GM10266 (cell line): ENCODE data around the gene C7orf57.

Experiments used
- DNase-seq: peaks from one replicate; pipeline ENCODE4 v3.0.0; 2012; ENCODE audit errors: extremely low spot score
- TF ChIP-seq, protein P1 (sequence below): IDR thresholded peaks from 2 replicates; pipeline ENCODE4 v1.5.1; 2012; ENCODE audit warnings: mild to moderate bottlenecking, low read depth; ENCODE audit not compliant: control insufficient read depth, insufficient read depth; ENCODE audit errors: missing control alignments

The C7orf57 gene

DNA sequence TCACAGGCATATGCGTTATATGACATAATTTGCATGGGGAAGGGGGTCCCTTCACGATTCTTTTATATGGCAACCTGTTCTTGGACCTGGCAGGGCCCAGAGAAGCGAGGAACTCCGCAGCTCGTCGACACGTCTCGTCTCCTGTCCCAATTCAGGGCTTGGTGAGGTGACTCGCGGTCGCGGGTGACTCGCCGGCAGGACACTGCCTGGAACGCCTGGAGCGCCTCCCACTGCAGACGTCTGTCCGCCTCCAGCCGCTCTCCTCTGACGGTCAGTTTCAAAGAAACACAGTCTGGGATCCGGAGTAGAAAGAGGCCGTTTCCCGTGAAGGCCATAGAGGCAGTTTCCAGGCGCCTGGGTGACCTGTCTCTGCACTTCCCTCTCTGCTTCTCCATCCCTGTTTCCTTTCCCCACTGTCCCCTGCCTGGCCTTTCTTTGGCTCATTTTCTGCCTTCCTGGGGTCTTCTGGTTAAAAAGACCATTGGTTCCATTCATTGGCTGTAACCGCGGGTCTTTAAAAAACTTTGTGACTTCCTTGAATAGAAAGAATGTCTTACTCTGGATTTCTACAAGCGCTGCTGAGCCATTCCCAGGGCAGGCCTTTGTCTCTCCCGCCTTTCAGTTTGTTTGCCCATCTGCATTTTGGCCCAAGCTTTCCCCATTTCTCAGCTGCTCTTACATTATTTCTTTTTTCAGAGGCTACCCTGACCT is 54.9 kb downstream of the C7orf57 start:
- no peak for DNase-seq
- TF ChIP-seq, protein P1, sequence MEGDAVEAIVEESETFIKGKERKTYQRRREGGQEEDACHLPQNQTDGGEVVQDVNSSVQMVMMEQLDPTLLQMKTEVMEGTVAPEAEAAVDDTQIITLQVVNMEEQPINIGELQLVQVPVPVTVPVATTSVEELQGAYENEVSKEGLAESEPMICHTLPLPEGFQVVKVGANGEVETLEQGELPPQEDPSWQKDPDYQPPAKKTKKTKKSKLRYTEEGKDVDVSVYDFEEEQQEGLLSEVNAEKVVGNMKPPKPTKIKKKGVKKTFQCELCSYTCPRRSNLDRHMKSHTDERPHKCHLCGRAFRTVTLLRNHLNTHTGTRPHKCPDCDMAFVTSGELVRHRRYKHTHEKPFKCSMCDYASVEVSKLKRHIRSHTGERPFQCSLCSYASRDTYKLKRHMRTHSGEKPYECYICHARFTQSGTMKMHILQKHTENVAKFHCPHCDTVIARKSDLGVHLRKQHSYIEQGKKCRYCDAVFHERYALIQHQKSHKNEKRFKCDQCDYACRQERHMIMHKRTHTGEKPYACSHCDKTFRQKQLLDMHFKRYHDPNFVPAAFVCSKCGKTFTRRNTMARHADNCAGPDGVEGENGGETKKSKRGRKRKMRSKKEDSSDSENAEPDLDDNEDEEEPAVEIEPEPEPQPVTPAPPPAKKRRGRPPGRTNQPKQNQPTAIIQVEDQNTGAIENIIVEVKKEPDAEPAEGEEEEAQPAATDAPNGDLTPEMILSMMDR: no peak

DNA sequence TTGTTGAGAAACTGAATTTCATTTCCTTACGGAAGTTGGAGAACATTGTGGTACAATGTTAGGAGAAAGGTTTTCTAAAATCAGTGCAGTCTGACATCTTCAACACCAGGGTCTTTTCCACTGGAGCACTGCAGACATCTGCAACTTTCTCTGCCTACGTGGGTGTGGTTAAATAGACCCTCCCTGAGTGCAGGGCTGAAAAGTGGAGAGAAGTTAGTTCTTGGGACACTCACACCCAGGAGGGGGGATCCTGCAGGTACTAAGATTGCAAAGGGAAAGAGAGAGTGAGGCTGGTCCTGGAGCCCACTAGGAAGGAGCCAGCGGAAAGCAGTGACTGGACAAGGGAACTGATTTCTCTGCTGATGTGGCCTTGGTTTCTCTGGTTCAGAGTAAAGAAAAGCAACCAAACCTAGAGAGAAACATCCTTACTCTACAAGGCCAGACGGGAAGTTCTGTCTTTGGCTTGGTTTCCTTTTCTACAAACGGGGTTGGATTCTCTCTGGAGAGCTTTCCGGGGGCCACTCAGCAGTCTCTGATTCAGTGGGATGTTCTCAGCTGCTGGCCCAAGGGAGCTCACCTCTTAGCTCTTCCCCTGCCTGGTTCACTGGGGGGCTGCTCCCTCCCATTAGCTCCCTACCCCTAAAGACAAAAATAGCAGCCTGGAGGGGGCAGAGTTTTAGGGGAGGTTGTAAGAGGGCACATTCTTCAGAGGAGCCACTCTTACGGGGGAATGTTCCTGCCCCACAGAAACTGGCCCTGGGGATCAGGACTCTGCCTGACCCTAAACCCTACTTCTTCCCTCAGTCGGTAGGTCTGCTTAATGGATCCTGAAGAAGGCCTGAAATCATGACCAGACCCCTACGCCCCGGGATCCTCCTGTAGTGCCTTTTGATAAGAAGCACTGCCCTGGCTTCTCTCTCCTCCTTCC is 56.4 kb downstream of the C7orf57 start:
- TF ChIP-seq, protein P1: no peak
- no peak for DNase-seq

DNA sequence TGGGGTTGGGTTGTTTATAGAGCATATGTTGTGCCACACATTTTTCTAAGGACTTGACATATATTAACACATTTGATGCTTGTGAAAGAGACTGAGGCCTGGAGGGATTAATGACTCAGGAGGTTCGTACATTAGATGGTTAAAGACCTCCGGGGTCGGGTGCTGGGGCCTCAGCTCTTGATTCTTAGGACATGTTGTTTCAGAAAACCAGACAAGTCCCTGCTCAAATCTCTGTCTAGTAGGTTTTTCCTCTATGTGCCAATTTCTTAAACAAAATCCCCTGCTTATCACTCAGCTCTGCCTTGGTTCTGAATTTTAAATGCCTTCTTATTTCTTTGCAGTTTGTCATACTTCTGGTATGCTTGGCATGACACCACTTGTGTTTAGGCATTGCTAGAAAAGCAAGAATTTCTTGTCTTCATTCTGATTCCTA is 59.5 kb downstream of the C7orf57 start:
- TF ChIP-seq, protein P1: no peak
- no peak for DNase-seq

DNA sequence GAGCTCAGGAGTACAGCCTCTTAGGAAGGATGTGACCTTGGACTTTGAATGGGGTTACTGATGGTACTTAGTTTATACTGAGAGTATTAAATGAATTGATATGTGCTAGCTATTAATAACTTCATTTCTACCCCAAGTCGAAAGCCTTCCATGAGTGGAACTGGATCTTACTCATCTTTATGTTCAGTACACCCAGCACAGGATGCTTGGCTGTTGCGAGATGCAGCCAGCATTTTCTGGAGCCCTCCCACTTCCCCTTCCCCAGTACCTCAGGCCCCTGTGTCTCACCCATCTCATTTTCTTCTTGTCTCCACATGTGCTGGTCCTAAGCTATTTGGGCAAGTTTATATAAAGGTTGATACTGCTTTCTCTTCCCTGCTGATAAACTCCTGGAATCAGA is 60.9 kb downstream of the C7orf57 start:
- no peak for DNase-seq
- TF ChIP-seq, protein P1: no peak

DNA sequence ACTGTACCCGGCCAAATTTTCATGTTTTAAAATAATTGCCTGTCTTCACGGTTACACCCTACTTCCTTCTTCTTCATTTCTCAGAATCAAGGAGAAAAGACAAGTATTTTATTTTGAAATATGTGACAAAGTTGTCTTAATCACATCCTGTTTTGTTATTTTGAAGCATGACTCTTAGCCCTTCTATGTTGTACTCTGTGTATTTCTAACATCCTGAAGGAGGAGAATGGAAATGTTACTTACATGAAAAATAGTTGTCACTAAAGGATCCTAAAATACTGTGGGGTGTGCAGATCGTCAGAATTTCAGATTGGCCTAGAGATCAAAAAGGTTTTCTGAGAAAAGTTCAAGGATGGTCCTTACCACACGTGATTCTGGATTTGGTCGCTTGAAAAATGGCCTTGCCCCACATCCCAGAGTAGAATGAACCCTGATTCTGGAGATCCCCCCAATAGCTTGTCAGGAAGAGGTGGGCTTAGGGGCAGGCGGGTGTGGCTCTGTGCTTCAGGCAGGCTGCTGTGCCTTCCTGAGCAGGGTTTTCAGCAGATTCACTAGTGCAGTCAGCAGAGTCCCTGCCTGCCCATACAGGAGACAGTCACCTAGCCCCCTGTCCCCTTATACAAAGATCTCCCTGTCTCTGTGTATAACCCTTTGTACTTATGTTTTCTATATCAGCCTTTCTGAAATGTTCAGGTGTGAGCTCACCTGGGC is 62.3 kb downstream of the C7orf57 start:
- TF ChIP-seq, protein P1: no peak
- DNase-seq: no peak

DNA sequence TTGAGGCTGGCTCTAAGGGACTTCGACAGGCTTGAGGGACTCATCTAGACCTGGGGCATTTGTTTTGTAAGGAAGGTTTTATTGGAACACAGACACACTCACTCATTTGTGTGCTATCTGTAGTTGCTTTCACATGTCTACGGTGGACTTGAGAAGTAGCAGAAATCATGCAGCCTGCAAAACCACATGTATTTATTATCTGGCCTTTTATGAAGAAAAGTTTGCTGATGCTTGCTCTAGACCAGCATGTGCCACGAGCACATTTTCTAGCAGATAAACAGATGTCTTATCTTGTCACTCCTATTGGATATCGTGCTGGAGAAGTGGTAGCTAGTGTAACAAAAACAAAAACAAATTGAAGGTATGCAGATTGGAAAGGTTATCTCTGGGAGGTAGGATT is 63.5 kb downstream of the C7orf57 start:
- TF ChIP-seq, protein P1: no peak
- no peak for DNase-seq
